Left ventricle myocardium inferior (tissue), 1 donor: Measurements from ENCODE around the gene CCDC33. TPM values are rescaled to one million over a fixed set of nuclear protein-coding genes. Genes with fewer than 3 reads are reported as not detected.

ENCODE experiments used
- DNase-seq: peaks from one replicate; pipeline ENCODE4 v3.0.0-alpha.2; 2020
- H3K27ac ChIP-seq: fragments of 200-600 bp; replicated peaks from 2 replicates; pipeline ENCODE4 v1.8.0; 2021
- H3K27me3 ChIP-seq: fragments of 200-600 bp; 2 replicates; pipeline ENCODE4 v1.8.0; 2021; ENCODE audit warnings: low read depth
- H3K36me3 ChIP-seq: fragments of 200-600 bp; 2 replicates; pipeline ENCODE4 v1.8.0; 2021
- H3K4me1 ChIP-seq: fragments of 200-600 bp; 2 replicates; pipeline ENCODE4 v1.8.0; 2021
- H3K4me3 ChIP-seq: fragments of 200-600 bp; 2 replicates; pipeline ENCODE4 v1.8.0; 2021; ENCODE audit warnings: mild to moderate bottlenecking, moderate library complexity
- H3K9me3 ChIP-seq: fragments of 200-600 bp; replicated peaks from 2 replicates; pipeline ENCODE4 v1.8.0; 2021
- intact Hi-C: fragments of 100-400 bp; cut with micrococcal nuclease; formaldehyde crosslinking; loops from one replicate; pipeline ENCODE4 v1.11.0; 2022
- total RNA-seq: library from RNA; stranded (reverse); fragmentation: NEBNext Ultra II Directional; extraction: Animal tissue kit (Norgen Biotek cat#: 25700); gene quantifications from one replicate; pipeline ENCODE4 v1.2.1, GENCODE V29; 2021
- TF ChIP-seq, protein P1 (sequence below): fragments of 200-600 bp; IDR thresholded peaks from 2 replicates; pipeline ENCODE4 v1.8.0; 2021; ENCODE audit warnings: antibody characterized with exemption, mild to moderate bottlenecking, borderline replicate concordance
- donor health status: DM: no; HTN: yes; CAD: no; lungs with severe emphysema.

The CCDC33 gene
- total RNA-seq, 1 donor from 2014 or later = 0.11 TPM

DNA sequence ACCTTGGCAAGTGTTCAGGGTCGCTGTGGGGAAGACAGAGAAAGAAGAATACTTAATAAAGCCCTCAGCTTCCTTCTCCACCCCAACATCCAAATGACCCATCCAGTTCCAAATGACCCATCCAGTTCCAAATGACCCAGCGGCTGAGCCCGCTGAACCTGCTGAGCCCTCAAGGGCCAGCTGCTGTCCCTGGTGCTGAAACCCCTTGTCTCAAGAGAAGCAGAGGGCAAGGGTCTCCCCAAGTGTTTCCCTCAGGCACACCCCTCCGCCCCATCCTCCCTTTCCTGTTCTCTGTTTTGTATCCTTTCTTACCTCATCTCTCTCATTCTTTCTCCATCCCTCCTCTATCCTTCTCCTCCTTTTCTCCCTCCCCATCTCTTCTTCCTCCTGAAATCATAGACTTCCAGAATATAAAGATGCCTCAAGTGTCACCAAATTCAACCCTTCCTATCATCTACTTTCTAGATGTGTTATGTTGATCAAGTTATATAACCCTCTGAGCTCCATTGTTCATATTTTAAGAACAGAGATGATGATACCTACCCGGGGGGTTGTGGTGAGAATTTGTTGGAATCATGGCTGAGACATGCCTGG lies 29.0 kb downstream of the CCDC33 start:
- no peak overlapping the region for H3K4me3 ChIP-seq
- peaks cover 93% of the 10 kb centered on the region for H3K27me3 ChIP-seq
- no peak for DNase-seq
- H3K9me3 ChIP-seq = no peaks in the 10 kb centered on the region
- H3K4me1 ChIP-seq = peaks cover 7% of the 10 kb centered on the region
- H3K27ac ChIP-seq = no peak overlapping the region
- TF ChIP-seq, protein P1, sequence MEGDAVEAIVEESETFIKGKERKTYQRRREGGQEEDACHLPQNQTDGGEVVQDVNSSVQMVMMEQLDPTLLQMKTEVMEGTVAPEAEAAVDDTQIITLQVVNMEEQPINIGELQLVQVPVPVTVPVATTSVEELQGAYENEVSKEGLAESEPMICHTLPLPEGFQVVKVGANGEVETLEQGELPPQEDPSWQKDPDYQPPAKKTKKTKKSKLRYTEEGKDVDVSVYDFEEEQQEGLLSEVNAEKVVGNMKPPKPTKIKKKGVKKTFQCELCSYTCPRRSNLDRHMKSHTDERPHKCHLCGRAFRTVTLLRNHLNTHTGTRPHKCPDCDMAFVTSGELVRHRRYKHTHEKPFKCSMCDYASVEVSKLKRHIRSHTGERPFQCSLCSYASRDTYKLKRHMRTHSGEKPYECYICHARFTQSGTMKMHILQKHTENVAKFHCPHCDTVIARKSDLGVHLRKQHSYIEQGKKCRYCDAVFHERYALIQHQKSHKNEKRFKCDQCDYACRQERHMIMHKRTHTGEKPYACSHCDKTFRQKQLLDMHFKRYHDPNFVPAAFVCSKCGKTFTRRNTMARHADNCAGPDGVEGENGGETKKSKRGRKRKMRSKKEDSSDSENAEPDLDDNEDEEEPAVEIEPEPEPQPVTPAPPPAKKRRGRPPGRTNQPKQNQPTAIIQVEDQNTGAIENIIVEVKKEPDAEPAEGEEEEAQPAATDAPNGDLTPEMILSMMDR = no peak
- intact Hi-C loops = no loop called here
- H3K36me3 ChIP-seq = no peaks in the 10 kb centered on the region

DNA sequence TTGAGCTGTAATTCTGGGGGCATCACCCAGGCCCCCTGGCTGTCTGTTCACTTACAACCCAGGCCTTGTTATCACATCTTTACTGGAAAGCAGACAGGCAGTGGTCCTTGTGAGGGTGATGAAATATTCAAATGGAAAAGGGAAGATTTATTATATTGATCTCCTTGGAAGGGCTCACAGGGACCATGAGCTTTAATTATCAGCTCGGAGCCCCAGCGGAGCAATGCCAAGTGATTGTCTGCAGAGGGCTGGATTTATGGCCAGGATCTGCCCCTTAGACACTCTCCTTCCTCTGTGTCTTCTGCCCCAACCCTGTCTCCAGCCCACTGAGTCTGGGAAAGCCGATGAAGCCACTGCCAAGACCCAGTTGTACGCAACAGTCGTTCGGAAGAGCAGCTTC lies 31.9 kb downstream of the CCDC33 start:
- TF ChIP-seq, protein P1 = no peak
- no peaks in the 10 kb centered on the region for H3K9me3 ChIP-seq
- H3K4me1 ChIP-seq = no peaks in the 10 kb centered on the region
- no peak overlapping the region for H3K4me3 ChIP-seq
- H3K27ac ChIP-seq = no peak overlapping the region
- H3K36me3 ChIP-seq = no peaks in the 10 kb centered on the region
- intact Hi-C loops = no loop called here
- peaks cover 97% of the 10 kb centered on the region for H3K27me3 ChIP-seq
- DNase-seq = no peak

DNA sequence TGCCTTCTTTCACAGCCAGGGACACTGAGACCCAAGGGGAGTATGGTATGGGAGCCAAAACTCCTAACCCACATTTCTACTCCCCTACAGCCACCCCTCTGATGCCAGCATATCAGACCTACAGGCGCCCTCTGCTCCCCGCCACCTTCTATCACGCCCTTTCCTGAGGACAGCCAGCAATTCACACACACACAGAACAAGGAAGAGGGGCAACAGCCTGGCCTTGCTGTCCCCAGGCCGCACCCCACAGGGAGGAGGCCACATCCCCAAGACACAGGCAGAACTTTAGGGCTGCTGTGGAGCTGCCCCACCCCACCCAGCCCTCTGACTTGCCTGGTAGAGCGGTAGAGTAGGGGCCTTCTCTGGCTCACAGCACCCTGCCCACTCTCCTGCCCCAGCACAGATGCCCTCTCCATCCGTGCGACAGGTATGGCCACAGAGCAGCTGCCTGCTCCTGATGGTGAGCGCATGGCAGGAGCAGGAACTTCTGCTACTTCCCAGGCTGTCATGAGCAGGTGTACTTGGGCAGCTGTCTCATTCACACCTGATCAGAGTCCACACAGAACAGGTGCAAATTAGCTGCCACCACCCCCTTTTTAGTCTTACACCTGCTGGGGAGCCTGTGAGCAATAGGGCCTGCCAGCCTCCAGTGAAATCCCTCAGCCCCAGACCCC lies 33.4 kb downstream of the CCDC33 start:
- H3K9me3 ChIP-seq = no peaks in the 10 kb centered on the region
- TF ChIP-seq, protein P1 = no peak
- H3K4me1 ChIP-seq = no peaks in the 10 kb centered on the region
- H3K4me3 ChIP-seq = no peak overlapping the region
- no peaks in the 10 kb centered on the region for H3K36me3 ChIP-seq
- H3K27ac ChIP-seq = no peak overlapping the region
- DNase-seq = no peak
- peaks cover 87% of the 10 kb centered on the region for H3K27me3 ChIP-seq
- intact Hi-C loops = no loop called here

DNA sequence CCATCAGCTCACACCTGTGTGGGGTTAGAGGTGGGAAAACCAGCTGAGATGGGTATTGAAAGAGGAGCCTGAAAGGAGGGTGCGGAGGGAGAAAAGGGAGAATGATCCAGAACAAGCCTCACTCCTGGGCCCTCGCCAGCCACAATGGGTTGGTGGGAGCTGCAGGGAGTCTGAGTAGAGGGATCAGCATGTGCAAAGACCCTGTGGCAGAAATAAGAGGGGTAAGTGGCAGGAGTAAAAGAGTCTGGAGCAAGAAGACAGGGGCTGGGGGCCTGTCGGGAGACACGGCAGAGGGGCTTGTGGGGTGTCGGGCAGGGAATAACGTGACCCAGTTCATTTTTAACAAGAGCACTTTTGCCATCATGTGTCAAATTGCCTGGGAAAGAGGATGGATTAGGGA lies 34.0 kb downstream of the CCDC33 start:
- Histone ChIP-seq H3K27me3 (peaks cover 84% of the 10 kb centered on the region), H3K36me3 (no peaks in the 10 kb centered on the region), H3K4me3 (no peak overlapping the region), H3K9me3 (no peaks in the 10 kb centered on the region), H3K27ac (no peak overlapping the region), H3K4me1 (no peaks in the 10 kb centered on the region)
- TF ChIP-seq, protein P1 = no peak
- no peak for DNase-seq
- intact Hi-C loops = no loop called here

DNA sequence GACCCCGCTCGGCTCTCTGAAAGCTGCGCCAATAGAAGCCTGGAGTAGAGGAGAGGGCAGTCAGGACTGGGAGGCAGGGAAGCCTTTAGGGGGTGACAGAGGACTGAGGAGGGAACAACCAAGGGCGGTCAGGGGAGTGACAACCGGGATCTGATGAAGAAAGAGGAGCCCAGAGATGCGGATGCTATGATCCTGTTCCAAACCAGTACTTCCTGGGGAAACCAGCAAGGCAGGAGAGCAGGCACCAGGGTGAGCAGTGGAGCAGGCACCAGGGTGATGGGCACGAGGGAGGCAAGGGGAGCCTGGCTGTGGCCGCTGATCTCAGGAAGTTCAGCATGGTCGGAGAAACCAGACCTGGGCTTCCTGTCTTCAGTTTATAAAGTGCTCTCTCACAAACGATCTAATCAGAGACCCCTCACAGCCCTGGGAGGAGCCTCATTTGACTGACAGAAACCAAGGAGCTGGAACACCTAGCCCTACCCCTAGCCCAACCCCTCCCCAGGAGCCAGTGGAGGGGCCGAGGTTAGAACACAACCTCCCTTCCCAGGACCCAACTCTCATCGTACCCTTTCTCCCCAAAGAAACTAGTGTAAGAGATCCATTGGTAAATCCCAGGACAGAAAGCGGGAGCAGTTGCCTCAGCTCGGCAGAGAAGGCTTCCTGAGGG lies 34.9 kb downstream of the CCDC33 start:
- Histone ChIP-seq H3K4me1 (no peaks in the 10 kb centered on the region), H3K4me3 (no peak overlapping the region), H3K27ac (no peak overlapping the region), H3K27me3 (peaks cover 78% of the 10 kb centered on the region), H3K9me3 (no peaks in the 10 kb centered on the region), H3K36me3 (no peaks in the 10 kb centered on the region)
- intact Hi-C loops = no loop called here
- TF ChIP-seq, protein P1 = no peak
- no peak for DNase-seq
